SK-N-SH (cell line): ENCODE data around the gene CNGA2.

ENCODE experiments used
- GATA2 ChIP-seq: sonication (generic); formaldehyde crosslinking; IDR thresholded peaks from 2 replicates; pipeline ENCODE4 v1.5.0; 2020; ENCODE audit warnings: mild to moderate bottlenecking, missing genetic modification reagents
- POLR2AphosphoS5 ChIP-seq: IDR thresholded peaks from 2 replicates; pipeline ENCODE4 v1.6.1; 2012; ENCODE audit warnings: low read depth, low read length
- YY1 ChIP-seq: IDR thresholded peaks from 2 replicates; pipeline ENCODE4 v1.4.0; 2012; ENCODE audit warnings: low read depth, mild to moderate bottlenecking
- TF ChIP-seq, protein P1 (sequence below): fragments of 150-350 bp; IDR thresholded peaks from 2 replicates; pipeline ENCODE4 v1.6.1; 2017; ENCODE audit warnings: antibody characterized with exemption, low read length, low read depth, borderline replicate concordance
- TF ChIP-seq, protein P2 (sequence below): fragments of 200-600 bp; sonication (generic); IDR thresholded peaks from 2 replicates; pipeline ENCODE4 v1.6.1; 2017; ENCODE audit warnings: antibody characterized with exemption, mild to moderate bottlenecking, moderate library complexity

DNA sequence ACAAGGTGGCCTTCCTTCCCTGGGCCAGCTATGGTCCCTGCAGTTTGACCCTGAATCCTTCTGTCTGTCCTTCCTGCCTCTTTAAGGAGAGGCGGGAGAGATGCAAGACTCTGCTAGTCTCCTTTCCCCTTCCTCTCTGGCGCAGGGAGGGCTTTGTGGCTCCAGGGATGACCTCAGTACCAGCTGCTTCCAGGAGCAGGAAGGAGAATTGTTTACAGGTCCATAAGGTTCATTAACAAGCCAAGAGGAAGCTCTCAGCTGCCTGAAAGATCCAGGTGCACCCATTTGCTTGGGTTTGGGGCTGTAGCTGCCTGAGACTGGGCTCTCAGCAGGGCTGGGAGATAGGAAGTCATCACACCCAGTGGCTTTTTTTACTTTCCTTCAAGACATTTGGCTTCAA, 22.8 kb upstream of the CNGA2 start:
- TF ChIP-seq POLR2AphosphoS5 (no peak), GATA2 (CRISPR knock-in tag) (no peak), YY1 (no peak)
- TF ChIP-seq, protein P1, sequence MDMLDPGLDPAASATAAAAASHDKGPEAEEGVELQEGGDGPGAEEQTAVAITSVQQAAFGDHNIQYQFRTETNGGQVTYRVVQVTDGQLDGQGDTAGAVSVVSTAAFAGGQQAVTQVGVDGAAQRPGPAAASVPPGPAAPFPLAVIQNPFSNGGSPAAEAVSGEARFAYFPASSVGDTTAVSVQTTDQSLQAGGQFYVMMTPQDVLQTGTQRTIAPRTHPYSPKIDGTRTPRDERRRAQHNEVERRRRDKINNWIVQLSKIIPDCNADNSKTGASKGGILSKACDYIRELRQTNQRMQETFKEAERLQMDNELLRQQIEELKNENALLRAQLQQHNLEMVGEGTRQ, result no peak
- TF ChIP-seq, protein P2, sequence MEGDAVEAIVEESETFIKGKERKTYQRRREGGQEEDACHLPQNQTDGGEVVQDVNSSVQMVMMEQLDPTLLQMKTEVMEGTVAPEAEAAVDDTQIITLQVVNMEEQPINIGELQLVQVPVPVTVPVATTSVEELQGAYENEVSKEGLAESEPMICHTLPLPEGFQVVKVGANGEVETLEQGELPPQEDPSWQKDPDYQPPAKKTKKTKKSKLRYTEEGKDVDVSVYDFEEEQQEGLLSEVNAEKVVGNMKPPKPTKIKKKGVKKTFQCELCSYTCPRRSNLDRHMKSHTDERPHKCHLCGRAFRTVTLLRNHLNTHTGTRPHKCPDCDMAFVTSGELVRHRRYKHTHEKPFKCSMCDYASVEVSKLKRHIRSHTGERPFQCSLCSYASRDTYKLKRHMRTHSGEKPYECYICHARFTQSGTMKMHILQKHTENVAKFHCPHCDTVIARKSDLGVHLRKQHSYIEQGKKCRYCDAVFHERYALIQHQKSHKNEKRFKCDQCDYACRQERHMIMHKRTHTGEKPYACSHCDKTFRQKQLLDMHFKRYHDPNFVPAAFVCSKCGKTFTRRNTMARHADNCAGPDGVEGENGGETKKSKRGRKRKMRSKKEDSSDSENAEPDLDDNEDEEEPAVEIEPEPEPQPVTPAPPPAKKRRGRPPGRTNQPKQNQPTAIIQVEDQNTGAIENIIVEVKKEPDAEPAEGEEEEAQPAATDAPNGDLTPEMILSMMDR, result no peak
